GM13977 (cell line): ENCODE results near the gene WWC1.

Experiments used
- DNase-seq: peaks from one replicate; pipeline ENCODE4 v3.0.0; 2012; ENCODE audit warnings: low spot score
- in situ Hi-C: fragments of 300-500 bp; cut with MboI; formaldehyde crosslinking; loops from one replicate; pipeline ENCODE4 v1.12.0; 2022; ENCODE audit warnings: low sequenced_read_pairs, low pct_unique_long_range_greater_than_20kb, mixed read lengths, inconsistent platforms; ENCODE audit not compliant: unreplicated experiment
- TF ChIP-seq, protein P1 (sequence below): IDR thresholded peaks from 2 replicates; pipeline ENCODE4 v1.5.1; 2012; ENCODE audit warnings: mild to moderate bottlenecking, control low read depth; ENCODE audit not compliant: insufficient read depth; ENCODE audit errors: extremely low read depth, missing control alignments

The WWC1 gene

DNA sequence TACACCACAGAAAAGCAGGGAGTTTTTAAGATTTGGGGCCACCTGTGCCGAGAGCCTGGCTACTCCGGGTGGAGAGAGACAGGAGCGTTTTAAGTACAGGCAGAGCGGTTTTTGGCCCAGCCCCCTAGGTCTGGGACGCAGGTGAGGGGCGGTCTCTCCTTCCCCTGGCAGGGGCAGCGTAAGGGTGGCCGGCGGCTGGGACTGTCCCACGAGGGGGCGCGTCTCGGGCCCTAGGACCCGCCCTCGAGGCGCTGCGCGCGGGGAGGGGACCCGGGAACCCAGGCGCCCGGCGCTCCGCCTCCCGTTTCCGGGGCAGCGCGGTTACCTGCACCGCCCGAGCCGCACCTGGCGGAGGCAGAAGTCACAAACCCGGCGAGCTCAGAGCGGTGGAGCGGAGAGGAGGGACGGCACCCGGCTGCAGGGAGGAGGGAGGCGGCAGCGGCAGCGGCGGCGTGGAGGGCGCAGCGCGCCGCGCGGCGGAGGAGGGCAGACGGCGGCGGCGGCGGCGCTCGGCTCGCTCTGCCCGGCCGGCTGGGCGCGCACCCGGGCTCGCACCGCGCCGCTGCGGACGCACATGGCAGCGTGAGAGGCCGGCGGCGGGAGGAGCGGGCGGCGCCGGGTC is at the start of gene WWC1:
WWC1 (plus strand) TSS at position 304 of the 622 bp plus-strand sequence. CDS start 508 bp downstream, outside the sequence.
- in situ Hi-C loops, result no loop called here
- peak; percentile 88 for DNase-seq

GRCh38 chr5:168244838-168245559 is 46.4 kb upstream of the WWC1 start:
- in situ Hi-C loops, result no loop called here
- no peak for DNase-seq
- TF ChIP-seq, protein P1, sequence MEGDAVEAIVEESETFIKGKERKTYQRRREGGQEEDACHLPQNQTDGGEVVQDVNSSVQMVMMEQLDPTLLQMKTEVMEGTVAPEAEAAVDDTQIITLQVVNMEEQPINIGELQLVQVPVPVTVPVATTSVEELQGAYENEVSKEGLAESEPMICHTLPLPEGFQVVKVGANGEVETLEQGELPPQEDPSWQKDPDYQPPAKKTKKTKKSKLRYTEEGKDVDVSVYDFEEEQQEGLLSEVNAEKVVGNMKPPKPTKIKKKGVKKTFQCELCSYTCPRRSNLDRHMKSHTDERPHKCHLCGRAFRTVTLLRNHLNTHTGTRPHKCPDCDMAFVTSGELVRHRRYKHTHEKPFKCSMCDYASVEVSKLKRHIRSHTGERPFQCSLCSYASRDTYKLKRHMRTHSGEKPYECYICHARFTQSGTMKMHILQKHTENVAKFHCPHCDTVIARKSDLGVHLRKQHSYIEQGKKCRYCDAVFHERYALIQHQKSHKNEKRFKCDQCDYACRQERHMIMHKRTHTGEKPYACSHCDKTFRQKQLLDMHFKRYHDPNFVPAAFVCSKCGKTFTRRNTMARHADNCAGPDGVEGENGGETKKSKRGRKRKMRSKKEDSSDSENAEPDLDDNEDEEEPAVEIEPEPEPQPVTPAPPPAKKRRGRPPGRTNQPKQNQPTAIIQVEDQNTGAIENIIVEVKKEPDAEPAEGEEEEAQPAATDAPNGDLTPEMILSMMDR, result no peak

More for the DNA sequence above, at the start of gene WWC1:
- TF ChIP-seq, protein P1, result no peak

GRCh38 chr5:168249923-168250322 is 41.5 kb upstream of the WWC1 start:
- in situ Hi-C loops, result no loop called here
- TF ChIP-seq, protein P1, result no peak
- DNase-seq, result no peak

DNA sequence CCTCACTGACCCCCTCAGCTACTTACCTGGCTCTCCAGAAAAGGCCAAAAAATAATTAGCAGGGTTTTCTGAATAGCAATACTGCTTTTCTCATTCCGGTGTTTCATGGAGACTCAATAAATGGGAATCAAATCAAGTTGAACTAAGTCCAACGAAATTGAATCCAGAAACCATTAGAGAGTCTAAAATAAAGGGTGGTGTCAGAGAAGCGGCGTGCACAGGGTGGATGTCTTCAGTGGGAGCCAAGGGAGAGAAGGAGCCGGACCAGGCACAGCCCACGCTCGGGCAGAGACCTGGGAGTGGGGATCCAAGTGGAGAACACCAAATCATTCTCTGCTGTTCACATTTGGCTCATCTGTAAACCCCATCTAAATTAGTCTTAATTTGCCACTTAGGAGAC is 40.2 kb upstream of the WWC1 start:
- DNase-seq, result no peak
- TF ChIP-seq, protein P1, result no peak
- in situ Hi-C loops, result no loop called here

- in situ Hi-C loops, result no loop called here
- DNase-seq, result no peak
- TF ChIP-seq, protein P1, result no peak
Observed at GRCh38 chr5:168254013-168254693, 37.3 kb upstream of the WWC1 start.

DNA sequence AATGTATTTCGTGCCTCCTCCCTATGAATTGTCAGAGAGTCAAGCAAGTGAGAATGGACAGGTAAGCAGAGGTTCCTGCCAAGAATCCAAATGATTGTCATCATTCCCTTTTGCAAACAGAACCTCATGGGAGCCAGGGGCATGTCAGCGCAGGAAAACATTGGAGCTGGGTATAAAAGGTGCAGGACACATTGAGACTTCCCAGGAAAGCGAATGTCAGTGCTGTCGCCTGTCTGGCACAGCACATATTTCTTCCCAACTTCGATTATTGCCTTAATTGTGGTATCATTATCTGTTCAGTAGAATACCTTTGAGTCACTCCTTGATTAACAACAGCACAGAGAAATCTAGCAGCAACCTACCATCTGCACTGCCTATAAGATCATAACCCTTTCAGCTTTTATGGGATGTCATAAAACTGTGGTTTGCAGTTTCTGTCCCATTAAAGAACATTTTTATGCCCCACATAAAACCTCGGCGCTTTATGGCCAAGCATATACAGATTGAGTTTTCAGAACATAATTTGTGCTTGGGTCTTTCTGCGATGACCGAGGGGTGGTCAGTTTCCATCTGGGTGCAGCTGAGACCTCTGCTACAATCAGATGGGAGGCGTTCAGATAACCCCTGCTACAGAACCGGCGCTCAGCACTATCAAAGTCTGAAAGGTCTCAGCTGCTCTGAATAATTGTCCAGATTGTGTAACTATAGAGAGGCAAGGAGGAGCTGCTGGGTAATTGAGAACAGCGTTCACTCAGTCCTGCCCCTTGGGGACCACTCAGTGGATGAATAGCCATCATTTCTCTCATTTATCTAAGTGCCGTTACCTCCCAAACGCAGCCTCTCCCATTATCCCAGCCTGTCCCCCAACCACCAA is 30.9 kb upstream of the WWC1 start:
- TF ChIP-seq, protein P1, result no peak
- in situ Hi-C loops, result no loop called here
- no peak for DNase-seq
